ENCODE data around the gene TMPRSS5.
"Not testable (repeated sequence)": the region's sequence is repeated elsewhere in the genome, so short reads cannot be mapped to it uniquely, and the experiment has no call there.

TMPRSS5 gene

GRCh38 chr11:113721462-113722066 lies 15.5 kb upstream of the TMPRSS5 start:
- peak; percentile 67 for DNase-seq (ENCODE audit: low read depth)
- H3K4me3 ChIP-seq (ENCODE audit: low read length) = no peak overlapping the region
- TF ChIP-seq CTCF (IDR thresholded peaks at IDR 0.05; ENCODE audit: insufficient read depth, low read depth, low read length, missing control alignments) = no peak

- not testable (repeated sequence) for DNase-seq (ENCODE audit: low read depth); H3K4me3 ChIP-seq (ENCODE audit: low read length)
Observed at GRCh38 chr11:113720478-113720877, 14.4 kb upstream of the TMPRSS5 start.

GRCh38 chr11:113715882-113716625 lies 9.9 kb upstream of the TMPRSS5 start:
- TF ChIP-seq CTCF (IDR thresholded peaks at IDR 0.05; ENCODE audit: insufficient read depth, low read depth, low read length, missing control alignments) = no peak
- H3K4me3 ChIP-seq (ENCODE audit: low read length) = no peak overlapping the region
- no peak for DNase-seq (ENCODE audit: low read depth)

- H3K4me3 ChIP-seq (ENCODE audit: low read length) = no peak overlapping the region
- DNase-seq (ENCODE audit: low read depth) = no peak
- TF ChIP-seq CTCF (IDR thresholded peaks at IDR 0.05; ENCODE audit: insufficient read depth, low read depth, low read length, missing control alignments) = no peak
Observed at GRCh38 chr11:113715273-113715672, 9.2 kb upstream of the TMPRSS5 start.

- no peak for TF ChIP-seq CTCF (IDR thresholded peaks at IDR 0.05; ENCODE audit: insufficient read depth, low read depth, low read length, missing control alignments)
Observed at GRCh38 chr11:113710989-113711388, 4.9 kb upstream of the TMPRSS5 start.

GRCh38 chr11:113703551-113703950 lies 2.6 kb downstream of the TMPRSS5 start:
- not testable (repeated sequence) for DNase-seq (ENCODE audit: low read depth); H3K4me3 ChIP-seq (ENCODE audit: low read length)

More at GRCh38 chr11:113710989-113711388, 4.9 kb upstream of the TMPRSS5 start:
- no peak for DNase-seq (ENCODE audit: low read depth)
- no peak overlapping the region for H3K4me3 ChIP-seq (ENCODE audit: low read length)

GRCh38 chr11:113701491-113701890 lies 4.6 kb downstream of the TMPRSS5 start:
- TF ChIP-seq CTCF (IDR thresholded peaks at IDR 0.05; ENCODE audit: insufficient read depth, low read depth, low read length, missing control alignments) = no peak
- H3K4me3 ChIP-seq (ENCODE audit: low read length) = no peak overlapping the region
- no peak for DNase-seq (ENCODE audit: low read depth)

- DNase-seq (ENCODE audit: low read depth) = no peak
- no peak for TF ChIP-seq CTCF (IDR thresholded peaks at IDR 0.05; ENCODE audit: insufficient read depth, low read depth, low read length, missing control alignments)
- no peak overlapping the region for H3K4me3 ChIP-seq (ENCODE audit: low read length)
Observed at GRCh38 chr11:113698515-113698914, 7.6 kb downstream of the TMPRSS5 start.
